ENCODE data around the gene PRDX5. TPM values are rescaled to one million over a fixed set of nuclear protein-coding genes. Genes with fewer than 3 reads are reported as not detected.

Gene PRDX5
- total RNA-seq, 1 donor = 230 TPM

GRCh38 chr11:64351136-64351631 is 33.3 kb downstream of the PRDX5 start:
- no peak for TF ChIP-seq CTCF (IDR thresholded peaks at IDR 0.05; ENCODE audit: insufficient read depth, low read depth, low read length)
- DNase-seq (ENCODE audit: low read depth) = no peak
- no peak overlapping the region for H3K4me3 ChIP-seq (ENCODE audit: low read depth, low read length)

- H3K4me3 ChIP-seq (ENCODE audit: low read depth, low read length) = no peak overlapping the region
- DNase-seq (ENCODE audit: low read depth) = no peak
These were observed 34.4 kb downstream of the PRDX5 start for GRCh38 chr11:64352099-64352994.

GRCh38 chr11:64352995-64353714 is 35.2 kb downstream of the PRDX5 start:
- no peak overlapping the region for H3K4me3 ChIP-seq (ENCODE audit: low read depth, low read length)
- no peak for TF ChIP-seq CTCF (IDR thresholded peaks at IDR 0.05; ENCODE audit: insufficient read depth, low read depth, low read length)
- DNase-seq (ENCODE audit: low read depth) = no peak

More at GRCh38 chr11:64352099-64352994, 34.4 kb downstream of the PRDX5 start:
- no peak for TF ChIP-seq CTCF (IDR thresholded peaks at IDR 0.05; ENCODE audit: insufficient read depth, low read depth, low read length)

GRCh38 chr11:64353715-64354506 is 36.0 kb downstream of the PRDX5 start:
- DNase-seq (ENCODE audit: low read depth) = no peak
- no peak for TF ChIP-seq CTCF (IDR thresholded peaks at IDR 0.05; ENCODE audit: insufficient read depth, low read depth, low read length)
- no peak overlapping the region for H3K4me3 ChIP-seq (ENCODE audit: low read depth, low read length)

- peak; percentile 83 for DNase-seq (ENCODE audit: low read depth)
- peak; percentile 91 for TF ChIP-seq CTCF (IDR thresholded peaks at IDR 0.05; ENCODE audit: insufficient read depth, low read depth, low read length)
- H3K4me3 ChIP-seq (ENCODE audit: low read depth, low read length) = peak overlapping the region; percentile 48
These were observed 37.4 kb downstream of the PRDX5 start for GRCh38 chr11:64355078-64355940.
